Heart left ventricle (tissue), 13 donors: ENCODE results near the gene IGFL2.

ENCODE experiments used
- CTCF ChIP-seq, 12 donors: fragments of 200-600 bp; sonication (generic) in 4 of 12; IDR thresholded peaks; one replicate each; pipeline versions ENCODE4 v1.5.0 to v1.8.0; 2018 to 2022; ENCODE audit warnings: antibody characterized with exemption in 12 of 12, mild to moderate bottlenecking in 5 of 12
- POLR2A ChIP-seq, 2 donors: fragments of 450-650 bp; IDR thresholded peaks; one replicate each; pipeline ENCODE4 v1.6.1; 2017; ENCODE audit warnings: antibody characterized with exemption in 2 of 2, mild to moderate bottlenecking in 2 of 2, moderate library complexity in 2 of 2
- donor health status: ischemic (EF 13 %, LVEDD 7.1; RV severe dilation, severe dysfunction).
- donor health status: DM: no; HTN: yes; CAD: no.
- donor health status: DM: no; HTN: no; CAD: no.
- donor health status: ischemic (EF 25% LVEDD 6.9; RV normal size, moderate dysfunction).
- donor health status: ischemic (EF 25% LVEDD 5.7; RV mildly dilated, moderate dysfunction).
- donor health status: ischemic (EF 35%, LVEDD 5.7; RV mildly dilated, moderate dysfunction).
- donor health status: nonischemic (EF 11% LVEDD 7.7; RV severe dilation, severe dysfunction).
- donor health status: DM: yes; HTN: yes; CAD: no.
- donor health status: PGD.
- donor health status: ischemic (EF 29% LVEDD 5.4; RV normal size, mild dysfunction).
- donor health status: nonischemic (EF 23%, LVEDD 6.1; RV moderate dilation, normal function).

DNA sequence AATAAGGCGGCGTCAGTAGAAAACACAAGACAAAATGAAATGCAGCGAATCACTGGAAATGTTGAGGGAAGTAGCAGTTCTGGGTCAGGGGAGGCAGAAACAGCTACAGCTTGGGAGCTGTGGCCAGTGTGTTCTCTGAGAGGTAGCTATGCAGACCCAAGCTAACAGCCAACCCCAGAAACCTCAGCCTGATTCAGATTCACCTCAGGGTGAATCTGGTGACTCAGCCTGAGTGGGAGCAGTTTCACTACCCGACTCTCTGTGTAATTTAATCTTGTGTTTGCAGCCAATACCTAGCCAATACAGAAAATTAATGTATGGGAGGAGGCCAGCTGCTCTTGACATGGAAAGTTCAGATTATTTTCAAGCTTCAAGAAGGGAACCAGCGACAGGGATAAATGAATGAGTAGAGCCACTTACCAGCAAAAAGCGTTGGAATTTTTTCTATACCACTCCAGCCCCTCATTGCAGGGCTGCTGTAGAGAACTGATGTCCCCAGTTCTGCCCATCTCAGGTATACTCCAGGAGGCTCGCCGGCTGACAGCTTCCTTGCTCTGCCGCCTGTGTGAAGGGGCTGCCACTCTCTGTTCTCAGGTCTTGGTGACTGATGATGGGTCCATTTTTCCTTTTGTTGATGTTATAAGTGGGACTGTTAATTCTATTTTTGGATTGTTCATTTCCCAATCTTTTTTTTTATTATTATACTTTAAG lies 32.5 kb upstream of the IGFL2 start:
- no peak for TF ChIP-seq CTCF (IDR thresholded peaks at IDR 0.05)
- TF ChIP-seq POLR2A (IDR thresholded peaks at IDR 0.05) = no peak
